ENCODE data around the gene GALNT2. TPM values are rescaled to one million over a fixed set of nuclear protein-coding genes. Genes with fewer than 3 reads are reported as not detected.

Gene GALNT2
- total and polyA plus RNA-seq, 9 of the 15 experiments (the other 6 are each of a cell fraction or from before 2014, with no cell fraction given) = 1.6 to 106 (median 51.9) TPM

DNA sequence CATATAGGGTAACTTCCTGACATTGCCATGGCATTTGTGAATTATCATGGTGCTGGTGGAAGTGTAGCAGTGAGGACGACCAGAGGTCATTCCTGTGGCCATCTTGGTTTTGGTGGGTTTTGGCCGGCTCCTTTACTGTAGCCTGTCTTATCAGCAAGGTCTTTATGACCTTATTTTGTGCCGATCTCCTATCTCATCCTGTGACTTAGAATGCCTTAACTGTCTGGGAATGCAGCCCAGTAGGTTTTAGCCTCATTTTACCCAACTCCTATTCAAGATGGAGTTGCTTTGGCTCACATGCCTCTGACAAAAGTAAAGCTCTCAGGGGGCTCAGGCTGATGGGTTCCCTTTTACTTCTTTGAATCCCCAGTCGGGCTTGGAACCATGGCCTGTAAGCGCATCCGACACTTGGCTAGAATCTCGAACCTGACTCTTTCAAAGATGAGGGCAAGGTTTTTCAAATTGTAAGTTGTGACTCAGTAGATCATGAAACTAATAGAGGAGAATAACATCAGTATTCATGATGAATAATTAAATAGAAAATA, 85.0 kb downstream of the GALNT2 start (continued):
- TF ChIP-seq DEAF1 (CRISPR knock-in tag; IDR thresholded peaks at IDR 0.05) (0 out of 2 replicates have a peak, but pooled peaks have one; percentile 12), PTRF (tag; IDR thresholded peaks at IDR 0.05) (peak; percentile 96), ETV5 (CRISPR knock-in tag; IDR thresholded peaks at IDR 0.05; ENCODE audit: low read depth) (no peak), CBX8 (IDR thresholded peaks at IDR 0.05; ENCODE audit: borderline replicate concordance, extremely low read depth, low read depth, low read length, poor library complexity, severe bottlenecking) (no peak), HDAC1 (IDR thresholded peaks at IDR 0.05) (no peak), THRAP3 (IDR thresholded peaks at IDR 0.05; ENCODE audit: borderline replicate concordance) (no peak), FOXO4 (CRISPR knock-in tag; IDR thresholded peaks at IDR 0.05) (peak; percentile 87; the same call in 1 of the 2 replicates), TCF7L2 (IDR thresholded peaks at IDR 0.05; ENCODE audit: low read depth, low read length) (no peak), XRCC4 (IDR thresholded peaks at IDR 0.05; ENCODE audit: extremely low read depth, insufficient read depth, insufficient read length) (no peak), POLR2H (tag; IDR thresholded peaks at IDR 0.05; ENCODE audit: low read depth) (no peak), ZBTB7A (IDR thresholded peaks at IDR 0.05; ENCODE audit: borderline replicate concordance, control insufficient read depth, low read depth, low read length) (no peak), BDP1 (IDR thresholded peaks at IDR 0.05; ENCODE audit: insufficient read depth, insufficient read length) (no peak), TCF15 (CRISPR knock-in tag; IDR thresholded peaks at IDR 0.05) (peak; percentile 95), DMBX1 (CRISPR knock-in tag; IDR thresholded peaks at IDR 0.05; ENCODE audit: borderline replicate concordance) (peak; percentile 99)
- TF ChIP-seq, protein P1, sequence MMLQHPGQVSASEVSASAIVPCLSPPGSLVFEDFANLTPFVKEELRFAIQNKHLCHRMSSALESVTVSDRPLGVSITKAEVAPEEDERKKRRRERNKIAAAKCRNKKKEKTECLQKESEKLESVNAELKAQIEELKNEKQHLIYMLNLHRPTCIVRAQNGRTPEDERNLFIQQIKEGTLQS (IDR thresholded peaks at IDR 0.05) = no peak
- TF ChIP-seq, protein P1 (CRISPR knock-in tag; conservative IDR thresholded peaks at IDR 0.05) = no peak
- TF ChIP-seq, protein P2, sequence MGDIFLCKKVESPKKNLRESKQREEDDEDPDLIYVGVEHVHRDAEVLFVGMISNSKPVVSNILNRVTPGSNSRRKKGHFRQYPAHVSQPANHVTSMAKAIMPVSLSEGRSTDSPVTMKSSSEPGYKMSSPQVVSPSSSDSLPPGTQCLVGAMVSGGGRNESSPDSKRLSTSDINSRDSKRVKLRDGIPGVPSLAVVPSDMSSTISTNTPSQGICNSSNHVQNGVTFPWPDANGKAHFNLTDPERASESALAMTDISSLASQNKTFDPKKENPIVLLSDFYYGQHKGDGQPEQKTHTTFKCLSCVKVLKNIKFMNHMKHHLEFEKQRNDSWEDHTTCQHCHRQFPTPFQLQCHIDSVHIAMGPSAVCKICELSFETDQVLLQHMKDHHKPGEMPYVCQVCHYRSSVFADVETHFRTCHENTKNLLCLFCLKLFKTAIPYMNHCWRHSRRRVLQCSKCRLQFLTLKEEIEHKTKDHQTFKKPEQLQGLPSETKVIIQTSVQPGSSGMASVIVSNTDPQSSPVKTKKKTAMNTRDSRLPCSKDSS (IDR thresholded peaks at IDR 0.05; ENCODE audit: low read depth, partially characterized antibody) = no peak
- TF ChIP-seq, protein P3, sequence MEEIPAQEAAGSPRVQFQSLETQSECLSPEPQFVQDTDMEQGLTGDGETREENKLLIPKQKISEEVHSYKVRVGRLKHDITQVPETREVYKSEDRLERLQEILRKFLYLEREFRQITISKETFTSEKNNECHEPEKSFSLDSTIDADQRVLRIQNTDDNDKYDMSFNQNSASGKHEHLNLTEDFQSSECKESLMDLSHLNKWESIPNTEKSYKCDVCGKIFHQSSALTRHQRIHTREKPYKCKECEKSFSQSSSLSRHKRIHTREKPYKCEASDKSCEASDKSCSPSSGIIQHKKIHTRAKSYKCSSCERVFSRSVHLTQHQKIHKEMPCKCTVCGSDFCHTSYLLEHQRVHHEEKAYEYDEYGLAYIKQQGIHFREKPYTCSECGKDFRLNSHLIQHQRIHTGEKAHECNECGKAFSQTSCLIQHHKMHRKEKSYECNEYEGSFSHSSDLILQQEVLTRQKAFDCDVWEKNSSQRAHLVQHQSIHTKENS (CRISPR knock-in tag; IDR thresholded peaks at IDR 0.05) = no peak
- TF ChIP-seq, protein P4, sequence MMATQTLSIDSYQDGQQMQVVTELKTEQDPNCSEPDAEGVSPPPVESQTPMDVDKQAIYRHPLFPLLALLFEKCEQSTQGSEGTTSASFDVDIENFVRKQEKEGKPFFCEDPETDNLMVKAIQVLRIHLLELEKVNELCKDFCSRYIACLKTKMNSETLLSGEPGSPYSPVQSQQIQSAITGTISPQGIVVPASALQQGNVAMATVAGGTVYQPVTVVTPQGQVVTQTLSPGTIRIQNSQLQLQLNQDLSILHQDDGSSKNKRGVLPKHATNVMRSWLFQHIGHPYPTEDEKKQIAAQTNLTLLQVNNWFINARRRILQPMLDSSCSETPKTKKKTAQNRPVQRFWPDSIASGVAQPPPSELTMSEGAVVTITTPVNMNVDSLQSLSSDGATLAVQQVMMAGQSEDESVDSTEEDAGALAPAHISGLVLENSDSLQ (IDR thresholded peaks at IDR 0.05) = no peak

Data from K562 (cell line).